Tibial nerve (tissue), 4 donors: ENCODE data around the gene AKT3. TPM values are rescaled to one million over a fixed set of nuclear protein-coding genes. Genes with fewer than 3 reads are reported as not detected.

Experiments
- DNase-seq, 2 donors: peaks; one replicate each; pipeline ENCODE4 v3.0.0-alpha.2; 2019; ENCODE audit warnings: low spot score in 2 of 2
- H3K27ac ChIP-seq, 4 donors: fragments of 200-600 bp; sonication (generic) in 3 of 4; one replicate each; pipeline ENCODE4 v1.5.1; 2017 to 2019; ENCODE audit warnings: mild to moderate bottlenecking in 1 of 4
- H3K27me3 ChIP-seq, 2 donors: fragments of 200-600 bp; sonication (generic) in 1 of 2; one replicate each; pipeline versions ENCODE4 v1.5.1 to v1.6.0; 2017 to 2019
- H3K36me3 ChIP-seq, 3 donors: fragments of 200-600 bp; sonication (generic); one replicate each; pipeline ENCODE4 v1.5.1; 2018 to 2019
- H3K4me1 ChIP-seq, 4 donors: fragments of 200-600 bp; sonication (generic) in 3 of 4; one replicate each; pipeline ENCODE4 v1.5.1; 2017 to 2019
- H3K4me3 ChIP-seq, 4 donors: fragments of 200-600 bp; sonication (generic) in 3 of 4; one replicate each; pipeline ENCODE4 v1.5.1; 2017 to 2019; ENCODE audit warnings: mild to moderate bottlenecking in 1 of 4, moderate library complexity in 1 of 4
- H3K9me3 ChIP-seq, 4 donors: fragments of 200-600 bp; sonication (generic) in 3 of 4; one replicate each; pipeline ENCODE4 v1.5.1; 2017 to 2019
- CTCF ChIP-seq, 5 experiments: fragments of 200-600 bp in 3 of 5; fragments of 450-650 bp in 2 of 5; sonication (generic) in 3 of 5; IDR thresholded peaks; one replicate each; pipeline ENCODE4 v1.5.1; 2016 to 2019; ENCODE audit warnings: antibody characterized with exemption in 5 of 5, mild to moderate bottlenecking in 3 of 5, moderate library complexity in 2 of 5
- EP300 ChIP-seq, 2 donors: sonication (generic); formaldehyde crosslinking; IDR thresholded peaks; one replicate each; pipeline ENCODE4 v1.6.1; 2017; ENCODE audit warnings: antibody characterized with exemption in 2 of 2, mild to moderate bottlenecking in 1 of 2
- POLR2A ChIP-seq, 2 donors: fragments of 450-650 bp; IDR thresholded peaks; one replicate each; pipeline ENCODE4 v1.6.1; 2017; ENCODE audit warnings: antibody characterized with exemption in 2 of 2, mild to moderate bottlenecking in 2 of 2, moderate library complexity in 2 of 2
- WGBS, 2 donors: methylation state at CpG; one replicate each; pipeline ENCODE4 v1.1.5; 2018; 5-methylcytosine and 5-hydroxymethylcytosine counted together
- total RNA-seq, 4 donors: library from RNA; depleted of rRNA; stranded (reverse); fragments of >200 nt; gene quantifications; one replicate each; pipeline ENCODE4 v1.1.0, GENCODE V29; 2016

The AKT3 gene
- total RNA-seq, 4 donors from 2014 or later, result 58.8 to 76.0 (median 69.2) TPM

GRCh38 chr1:243550276-243550675 lies 299.8 kb downstream of the AKT3 start:
- Histone ChIP-seq H3K9me3 (no peaks in the 10 kb centered on the region), H3K4me1 (no peaks in the 10 kb centered on the region), H3K36me3 (peaks cover 0 to 10% (median 0%) of the 10 kb centered on the region in 3 donors), H3K4me3 (no peak overlapping the region), H3K27ac (no peak overlapping the region), H3K27me3 (no peaks in the 10 kb centered on the region)
- WGBS, 2 donors, result 70 to 75% methylated on average over 6 of the region's 6 CpGs
- no peak for DNase-seq
- no peak for TF ChIP-seq EP300 (IDR thresholded peaks at IDR 0.05)
- TF ChIP-seq POLR2A (IDR thresholded peaks at IDR 0.05), result no peak
- TF ChIP-seq CTCF (IDR thresholded peaks at IDR 0.05), result no peak

GRCh38 chr1:243549791-243550190 lies 300.3 kb downstream of the AKT3 start:
- TF ChIP-seq POLR2A (IDR thresholded peaks at IDR 0.05) (no peak), EP300 (IDR thresholded peaks at IDR 0.05) (no peak), CTCF (IDR thresholded peaks at IDR 0.05) (no peak)
- H3K36me3 ChIP-seq, result peaks cover 0 to 12% (median 0%) of the 10 kb centered on the region in 3 donors
- no peak overlapping the region for H3K4me3 ChIP-seq
- no peaks in the 10 kb centered on the region for H3K4me1 ChIP-seq
- no peak overlapping the region for H3K27ac ChIP-seq
- no peak for DNase-seq
- no peaks in the 10 kb centered on the region for H3K27me3 ChIP-seq
- H3K9me3 ChIP-seq, result no peaks in the 10 kb centered on the region

GRCh38 chr1:243549108-243549507 lies 300.9 kb downstream of the AKT3 start:
- Histone ChIP-seq H3K36me3 (peaks cover 0 to 19% (median 0%) of the 10 kb centered on the region in 3 donors), H3K27ac (no peak overlapping the region), H3K4me1 (no peaks in the 10 kb centered on the region), H3K27me3 (no peaks in the 10 kb centered on the region), H3K4me3 (no peak overlapping the region), H3K9me3 (no peaks in the 10 kb centered on the region)
- DNase-seq, result no peak
- TF ChIP-seq POLR2A (IDR thresholded peaks at IDR 0.05) (no peak), CTCF (IDR thresholded peaks at IDR 0.05) (no peak), EP300 (IDR thresholded peaks at IDR 0.05) (no peak)

- H3K27me3 ChIP-seq, result no peaks in the 10 kb centered on the region
- H3K9me3 ChIP-seq, result no peaks in the 10 kb centered on the region
- H3K36me3 ChIP-seq, result peaks cover 0 to 20% (median 0%) of the 10 kb centered on the region in 3 donors
- TF ChIP-seq EP300 (IDR thresholded peaks at IDR 0.05) (no peak), CTCF (IDR thresholded peaks at IDR 0.05) (no peak)
- 75 to 78% methylated on average over 1 of the region's 1 CpG for WGBS, 2 donors
- no peak overlapping the region for H3K4me3 ChIP-seq
- no peak overlapping the region for H3K27ac ChIP-seq
- H3K4me1 ChIP-seq, result no peaks in the 10 kb centered on the region
- no peak for DNase-seq
Measured at GRCh38 chr1:243548516-243548915, 301.5 kb downstream of the AKT3 start.

DNA sequence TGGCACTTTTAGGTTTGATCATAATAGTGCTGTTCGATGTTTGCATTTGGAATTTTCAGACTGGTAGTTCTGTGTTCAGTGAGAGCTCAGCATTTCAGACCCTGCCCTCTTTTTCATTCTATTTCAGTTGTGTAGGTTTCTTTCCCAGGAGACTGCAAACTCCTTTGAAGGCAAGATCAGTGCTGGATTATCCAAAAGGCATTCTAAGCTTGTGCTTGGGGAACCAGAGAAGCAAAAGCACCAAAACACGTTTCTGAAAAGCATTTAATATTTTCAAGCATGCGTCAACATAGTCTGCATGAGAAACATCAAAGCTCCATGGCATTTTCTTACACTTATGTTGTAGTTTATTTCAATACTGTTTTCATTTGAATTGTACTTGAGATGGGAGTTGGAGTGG lies 302.2 kb downstream of the AKT3 start:
- no peak for DNase-seq
- no peaks in the 10 kb centered on the region for H3K4me1 ChIP-seq
- 84 to 88% methylated on average over 3 of the region's 3 CpGs for WGBS, 2 donors
- H3K9me3 ChIP-seq, result no peaks in the 10 kb centered on the region
- TF ChIP-seq CTCF (IDR thresholded peaks at IDR 0.05), result no peak
- TF ChIP-seq EP300 (IDR thresholded peaks at IDR 0.05), result no peak
- no peak for TF ChIP-seq POLR2A (IDR thresholded peaks at IDR 0.05)
- H3K27me3 ChIP-seq, result no peaks in the 10 kb centered on the region
- H3K27ac ChIP-seq, result no peak overlapping the region
- H3K4me3 ChIP-seq, result no peak overlapping the region
- H3K36me3 ChIP-seq, result peaks cover 0 to 26% (median 0%) of the 10 kb centered on the region in 3 donors
